Measurements from ENCODE around the gene LXN.

LXN gene

DNA sequence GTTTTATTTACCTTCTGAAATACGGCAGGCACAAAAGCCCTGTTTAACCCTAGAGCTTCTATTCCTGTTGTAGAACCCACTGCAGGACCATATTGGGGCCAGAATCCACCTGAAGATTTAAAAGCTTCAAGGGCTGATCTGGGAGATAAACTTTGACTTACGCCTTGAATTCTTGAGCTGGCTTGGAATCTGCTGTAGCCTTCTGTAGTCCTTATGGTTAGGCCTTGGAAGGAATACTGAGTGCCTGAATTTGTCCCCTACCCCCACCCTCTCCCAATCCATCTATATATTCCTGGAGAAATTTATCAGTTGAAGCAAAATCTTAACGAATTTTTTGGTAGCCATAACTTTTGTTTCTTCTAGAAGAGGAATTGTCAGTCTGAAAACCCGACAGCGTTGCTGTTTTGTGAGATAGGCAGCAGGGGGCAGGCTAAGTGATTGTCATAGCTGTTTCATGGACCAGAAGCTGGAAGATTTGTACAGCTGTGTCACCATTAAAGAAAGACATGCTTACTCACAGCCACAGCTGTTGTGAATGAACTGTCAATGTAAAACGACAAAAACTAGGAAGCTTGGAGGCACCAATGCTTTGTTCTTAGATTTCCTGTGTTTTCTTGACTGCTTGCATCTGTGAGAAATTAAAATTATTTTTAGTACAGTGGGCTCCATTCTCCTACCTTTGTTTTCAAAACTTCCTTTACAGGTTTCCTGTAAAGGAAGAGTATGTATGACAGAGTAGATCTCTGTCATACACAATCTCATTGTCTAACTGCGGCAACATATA, 12.8 kb downstream of the LXN start:
- H3K27ac ChIP-seq = no peak overlapping the region
- peaks cover 56% of the 10 kb centered on the region for H3K36me3 ChIP-seq
- no peak overlapping the region for H3K4me3 ChIP-seq (ENCODE audit: low read depth in 1 of 2, low read length in 1 of 2)
- TF ChIP-seq, protein P1, sequence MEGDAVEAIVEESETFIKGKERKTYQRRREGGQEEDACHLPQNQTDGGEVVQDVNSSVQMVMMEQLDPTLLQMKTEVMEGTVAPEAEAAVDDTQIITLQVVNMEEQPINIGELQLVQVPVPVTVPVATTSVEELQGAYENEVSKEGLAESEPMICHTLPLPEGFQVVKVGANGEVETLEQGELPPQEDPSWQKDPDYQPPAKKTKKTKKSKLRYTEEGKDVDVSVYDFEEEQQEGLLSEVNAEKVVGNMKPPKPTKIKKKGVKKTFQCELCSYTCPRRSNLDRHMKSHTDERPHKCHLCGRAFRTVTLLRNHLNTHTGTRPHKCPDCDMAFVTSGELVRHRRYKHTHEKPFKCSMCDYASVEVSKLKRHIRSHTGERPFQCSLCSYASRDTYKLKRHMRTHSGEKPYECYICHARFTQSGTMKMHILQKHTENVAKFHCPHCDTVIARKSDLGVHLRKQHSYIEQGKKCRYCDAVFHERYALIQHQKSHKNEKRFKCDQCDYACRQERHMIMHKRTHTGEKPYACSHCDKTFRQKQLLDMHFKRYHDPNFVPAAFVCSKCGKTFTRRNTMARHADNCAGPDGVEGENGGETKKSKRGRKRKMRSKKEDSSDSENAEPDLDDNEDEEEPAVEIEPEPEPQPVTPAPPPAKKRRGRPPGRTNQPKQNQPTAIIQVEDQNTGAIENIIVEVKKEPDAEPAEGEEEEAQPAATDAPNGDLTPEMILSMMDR (IDR thresholded peaks at IDR 0.05) = peak; percentile 76
- H3K27me3 ChIP-seq = no peaks in the 10 kb centered on the region
- no peaks in the 10 kb centered on the region for H3K9me3 ChIP-seq
- H3K4me1 ChIP-seq (ENCODE audit: control insufficient read depth in 1 of 2, insufficient read depth in 1 of 2, low read depth in 1 of 2, low read length in 1 of 2) = no peaks in the 10 kb centered on the region

DNA sequence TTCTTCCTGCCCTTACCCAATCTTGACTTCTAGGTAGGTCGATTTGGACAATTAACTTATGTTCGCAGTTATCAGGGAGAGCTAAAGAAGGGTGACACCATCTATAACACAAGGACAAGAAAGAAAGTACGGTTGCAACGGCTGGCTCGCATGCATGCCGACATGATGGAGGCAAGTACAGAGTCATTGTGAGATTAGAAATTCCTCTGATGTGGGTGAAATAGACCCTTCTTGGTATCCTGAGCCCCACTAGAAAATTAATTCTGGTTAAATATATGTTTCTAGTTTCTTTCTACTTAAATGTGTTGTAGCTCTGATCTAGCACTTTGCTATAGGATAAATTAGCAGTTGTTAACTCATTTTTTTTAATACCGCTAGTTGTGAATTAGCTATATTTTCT, 13.6 kb downstream of the LXN start:
- H3K4me1 ChIP-seq (ENCODE audit: control insufficient read depth in 1 of 2, insufficient read depth in 1 of 2, low read depth in 1 of 2, low read length in 1 of 2) = no peaks in the 10 kb centered on the region
- no peaks in the 10 kb centered on the region for H3K27me3 ChIP-seq
- TF ChIP-seq, protein P1 (IDR thresholded peaks at IDR 0.05) = no peak
- no peak overlapping the region for H3K4me3 ChIP-seq (ENCODE audit: low read depth in 1 of 2, low read length in 1 of 2)
- H3K9me3 ChIP-seq = no peaks in the 10 kb centered on the region
- H3K27ac ChIP-seq = no peak overlapping the region
- peaks cover 54% of the 10 kb centered on the region for H3K36me3 ChIP-seq

DNA sequence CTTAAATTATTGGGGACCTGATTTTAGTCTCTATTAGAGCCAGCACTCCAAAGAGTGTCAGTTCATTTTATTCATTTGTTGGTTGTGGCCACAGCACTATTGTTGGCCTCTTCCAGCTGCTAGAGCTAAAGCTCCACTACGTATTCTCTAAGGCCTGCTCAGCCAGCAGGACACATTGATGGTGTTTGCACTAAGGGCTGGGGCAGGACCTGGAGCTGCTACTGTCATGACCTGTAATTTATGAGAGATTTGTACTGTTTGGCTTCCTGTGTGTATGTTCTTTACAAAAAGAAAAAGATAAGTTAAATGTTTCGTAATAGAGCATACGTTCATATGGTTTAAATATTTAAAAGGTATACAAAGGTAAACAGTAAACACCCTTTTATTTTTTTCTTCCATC, 20.0 kb downstream of the LXN start:
- peaks cover 52% of the 10 kb centered on the region for H3K36me3 ChIP-seq
- TF ChIP-seq, protein P1 (IDR thresholded peaks at IDR 0.05) = no peak
- no peak overlapping the region for H3K27ac ChIP-seq
- no peak overlapping the region for H3K4me3 ChIP-seq (ENCODE audit: low read depth in 1 of 2, low read length in 1 of 2)
- H3K27me3 ChIP-seq = no peaks in the 10 kb centered on the region
- no peaks in the 10 kb centered on the region for H3K9me3 ChIP-seq
- no peaks in the 10 kb centered on the region for H3K4me1 ChIP-seq (ENCODE audit: control insufficient read depth in 1 of 2, insufficient read depth in 1 of 2, low read depth in 1 of 2, low read length in 1 of 2)

DNA sequence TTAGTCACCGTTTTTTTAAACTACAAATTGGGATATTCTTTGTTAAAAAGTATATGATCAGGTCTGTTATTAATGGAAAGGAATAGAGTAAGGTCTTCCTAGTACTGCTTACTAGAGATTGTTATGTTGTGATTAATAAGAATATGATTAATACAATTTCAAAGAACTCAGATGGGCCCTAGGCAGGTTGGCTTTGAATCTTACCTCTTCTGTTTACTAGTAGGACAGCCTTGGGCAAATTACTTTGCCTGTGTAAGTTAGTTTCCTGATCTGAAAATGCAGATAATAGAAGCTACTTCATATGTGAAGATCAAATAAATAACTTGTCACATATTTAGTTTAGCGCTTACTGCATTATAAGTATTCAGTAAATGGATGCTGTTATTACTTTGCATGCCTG, 21.3 kb downstream of the LXN start:
- TF ChIP-seq, protein P1 (IDR thresholded peaks at IDR 0.05) = no peak
- Histone ChIP-seq H3K9me3 (no peaks in the 10 kb centered on the region), H3K27me3 (no peaks in the 10 kb centered on the region), H3K36me3 (peaks cover 45% of the 10 kb centered on the region), H3K4me3 (ENCODE audit: low read depth in 1 of 2, low read length in 1 of 2) (no peak overlapping the region), H3K4me1 (ENCODE audit: control insufficient read depth in 1 of 2, insufficient read depth in 1 of 2, low read depth in 1 of 2, low read length in 1 of 2) (no peaks in the 10 kb centered on the region), H3K27ac (no peak overlapping the region)

DNA sequence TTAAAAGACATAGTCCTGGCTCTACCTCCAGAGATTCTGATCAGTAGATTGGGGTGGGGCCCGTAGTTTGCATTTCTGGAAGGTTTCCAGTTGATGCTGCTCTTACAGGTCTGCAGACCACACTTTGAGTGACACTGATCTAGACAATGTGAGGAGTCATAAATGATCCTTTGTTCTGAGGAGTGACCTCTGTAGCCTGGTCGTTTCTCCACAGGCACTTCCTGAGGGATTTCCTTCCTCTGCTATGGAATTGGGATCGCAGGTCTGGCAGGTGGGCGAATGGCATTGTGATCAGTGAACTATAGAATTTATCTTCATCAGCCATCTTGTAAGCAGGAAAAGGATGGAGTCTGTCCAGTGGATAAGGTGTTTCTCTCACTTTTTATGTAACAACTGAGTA, 22.7 kb downstream of the LXN start:
- TF ChIP-seq, protein P1 (IDR thresholded peaks at IDR 0.05) = no peak
- peaks cover 38% of the 10 kb centered on the region for H3K36me3 ChIP-seq
- no peak overlapping the region for H3K27ac ChIP-seq
- H3K27me3 ChIP-seq = no peaks in the 10 kb centered on the region
- no peaks in the 10 kb centered on the region for H3K9me3 ChIP-seq
- H3K4me1 ChIP-seq (ENCODE audit: control insufficient read depth in 1 of 2, insufficient read depth in 1 of 2, low read depth in 1 of 2, low read length in 1 of 2) = peaks cover 0 to 6% of the 10 kb centered on the region in 2 experiments
- no peak overlapping the region for H3K4me3 ChIP-seq (ENCODE audit: low read depth in 1 of 2, low read length in 1 of 2)

Data from neutrophil (primary cell).